ENCODE results near the gene TNFRSF18.

- TF ChIP-seq POLR2AphosphoS5 (IDR thresholded peaks at IDR 0.05; ENCODE audit: low read length) (no peak), CBX5 (IDR thresholded peaks at IDR 0.05; ENCODE audit: low read depth) (no peak), ZNF384 (IDR thresholded peaks at IDR 0.05; ENCODE audit: borderline replicate concordance, low read depth, low read length) (no peak), BRCA1 (IDR thresholded peaks at IDR 0.05; ENCODE audit: low read depth, low read length) (no peak), MXI1 (IDR thresholded peaks at IDR 0.05; ENCODE audit: low read depth, low read length) (no peak), EP300 (IDR thresholded peaks at IDR 0.05; ENCODE audit: borderline replicate concordance in 1 of 2, control insufficient read depth in 1 of 2, low read depth in 2 of 2, low read length in 2 of 2) (no peak), ELK1 (IDR thresholded peaks at IDR 0.05; ENCODE audit: low read depth, low read length) (no peak), EZH2 (IDR thresholded peaks at IDR 0.05; ENCODE audit: borderline replicate concordance, control insufficient read depth, low read depth, low read length) (no peak), KAT2A (conservative IDR thresholded peaks at IDR 0.05; ENCODE audit: control insufficient read depth, low read depth, low read length) (no peak), CTCF (IDR thresholded peaks at IDR 0.05 in 2 of 3, conservative IDR thresholded peaks at IDR 0.05 in 1 of 3; ENCODE audit: control insufficient read depth in 2 of 3, extremely low read depth in 1 of 3, insufficient read depth in 1 of 3, low read depth in 3 of 3, low read length in 3 of 3) (no peak)
These were observed 3.4 kb downstream of the TNFRSF18 start for GRCh38 chr1:1202831-1203560.
